GM21528 (cell line): Measurements from ENCODE around the gene TRAPPC6A.

Experiments
- ATAC-seq: cut with Tn5 transposase; IDR thresholded peaks from one replicate; pipeline ENCODE4 v1.9.1; 2021; ENCODE audit warnings: mild to moderate bottlenecking, moderate library complexity; ENCODE audit not compliant: unreplicated experiment, low FRiP score

The TRAPPC6A gene

GRCh38 chr19:45186509-45187334 is 8.7 kb upstream of the TRAPPC6A start:
- ATAC-seq: no peak

GRCh38 chr19:45184115-45184514 is 6.1 kb upstream of the TRAPPC6A start:
- no peak for ATAC-seq

- no peak for ATAC-seq
Observed at GRCh38 chr19:45182758-45183157, 4.7 kb upstream of the TRAPPC6A start.

- no peak for ATAC-seq
Observed at GRCh38 chr19:45180936-45181335, 2.9 kb upstream of the TRAPPC6A start.

GRCh38 chr19:45179892-45180370 is 1.9 kb upstream of the TRAPPC6A start:
- ATAC-seq: no peak

- no peak for ATAC-seq
Observed at GRCh38 chr19:45179072-45179891, 1.2 kb upstream of the TRAPPC6A start.

GRCh38 chr19:45178262-45179071 is 430 bp upstream of the TRAPPC6A start, which contains the start of gene BLOC1S3:
TSS of gene BLOC1S3 (plus strand) at chr19:45178784. CDS start at chr19:45179297, 513 bp downstream.
- ATAC-seq: peak; percentile 83

- no peak for ATAC-seq
Observed at GRCh38 chr19:45175515-45176345, 2.3 kb downstream of the TRAPPC6A start.

- no peak for ATAC-seq
Observed at GRCh38 chr19:45173816-45174215, 4.2 kb downstream of the TRAPPC6A start.

- no peak for ATAC-seq
Observed at GRCh38 chr19:45172611-45173208, 5.3 kb downstream of the TRAPPC6A start.

GRCh38 chr19:45172173-45172572 is 5.9 kb downstream of the TRAPPC6A start:
- ATAC-seq: no peak

GRCh38 chr19:45171211-45171623 is 6.8 kb downstream of the TRAPPC6A start:
- ATAC-seq: no peak

GRCh38 chr19:45170146-45171106 is 7.6 kb downstream of the TRAPPC6A start:
- no peak for ATAC-seq

- ATAC-seq: no peak
Observed at GRCh38 chr19:45169602-45170001, 8.4 kb downstream of the TRAPPC6A start.

- ATAC-seq: no peak
Observed at GRCh38 chr19:45168767-45169351, 9.2 kb downstream of the TRAPPC6A start.

GRCh38 chr19:45166723-45167252 is 11.2 kb downstream of the TRAPPC6A start:
- no peak for ATAC-seq

- ATAC-seq: peak; percentile 45
Observed at GRCh38 chr19:45164577-45165335, 13.3 kb downstream of the TRAPPC6A start.
